GM23338 (cell line): ENCODE results near the gene TSHZ2. TPM values are rescaled to one million over a fixed set of nuclear protein-coding genes. Genes with fewer than 3 reads are reported as not detected.

Experiments
- ATAC-seq: fragments of 200-7000 bp; cut with Tn5 transposase; 3 replicates; pipeline ENCODE4 v1.9.1; 2020
- DNase-seq: peaks from one replicate; pipeline ENCODE4 v3.0.0-alpha.2; 2015; ENCODE audit warnings: low spot score
- H2AFZ ChIP-seq: fragments of 200-600 bp; sonication (generic); 2 replicates; pipeline ENCODE4 v1.8.0; 2016; ENCODE audit warnings: antibody characterized with exemption, mild to moderate bottlenecking, moderate library complexity
- H3F3A ChIP-seq: fragments of 200-600 bp; sonication (generic); replicated peaks from 2 replicates; pipeline ENCODE4 v1.8.0; 2017; ENCODE audit warnings: antibody characterized with exemption, mixed run types, low read depth
- H3K27ac ChIP-seq: fragments of 200-600 bp; sonication (generic); 2 replicates; pipeline ENCODE4 v1.6.1; 2016; ENCODE audit warnings: low read depth
- H3K27me3 ChIP-seq: fragments of 200-600 bp; sonication (generic); 2 replicates; pipeline ENCODE4 v1.8.0; 2016; ENCODE audit warnings: mild to moderate bottlenecking, mixed run types, moderate library complexity; ENCODE audit not compliant: insufficient read depth
- H3K36me3 ChIP-seq: fragments of 200-600 bp; sonication (generic); 2 replicates; pipeline ENCODE4 v1.8.0; 2016; ENCODE audit warnings: mild to moderate bottlenecking; ENCODE audit not compliant: insufficient read depth
- H3K4me1 ChIP-seq: fragments of 200-600 bp; sonication (generic); 2 replicates; pipeline ENCODE4 v1.8.0; 2016; ENCODE audit warnings: mild to moderate bottlenecking, moderate library complexity; ENCODE audit not compliant: insufficient read depth
- H3K4me2 ChIP-seq: fragments of 200-600 bp; sonication (generic); 2 replicates; pipeline ENCODE4 v1.7.1; 2017; ENCODE audit warnings: mixed run types
- H3K4me3 ChIP-seq: fragments of 200-600 bp; sonication (generic); 2 replicates; pipeline ENCODE4 v1.6.1; 2016; ENCODE audit warnings: mixed run types
- H3K79me2 ChIP-seq: fragments of 200-600 bp; sonication (generic); replicated peaks from 2 replicates; pipeline ENCODE4 v1.8.0; 2017; ENCODE audit warnings: mild to moderate bottlenecking; ENCODE audit not compliant: insufficient read depth
- H3K9me2 ChIP-seq: fragments of 200-600 bp; sonication (generic); 2 replicates; pipeline ENCODE4 v1.8.0; 2017; ENCODE audit not compliant: insufficient read depth
- H4K20me1 ChIP-seq: fragments of 200-600 bp; sonication (generic); replicated peaks from 2 replicates; pipeline ENCODE4 v1.8.0; 2017; ENCODE audit warnings: mild to moderate bottlenecking; ENCODE audit not compliant: insufficient read depth
- H3K27ac Mint-ChIP-seq: 2 replicates; pipeline ENCODE4 v1.8.0; 2020; ENCODE audit warnings: inconsistent platforms, mild to moderate bottlenecking, moderate library complexity, mixed read lengths
- H3K27me3 Mint-ChIP-seq: 3 replicates; pipeline ENCODE4 v1.8.0; 2022; ENCODE audit warnings: low read depth, mild to moderate bottlenecking, moderate library complexity, mixed read lengths, inconsistent platforms; ENCODE audit not compliant: insufficient read depth, poor library complexity
- H3K36me3 Mint-ChIP-seq: 3 replicates; pipeline ENCODE4 v1.8.0; 2021; ENCODE audit warnings: low read depth, mild to moderate bottlenecking, inconsistent platforms, moderate library complexity, mixed read lengths
- H3K4me1 Mint-ChIP-seq: 3 replicates; pipeline ENCODE4 v1.8.0; 2020; ENCODE audit warnings: mild to moderate bottlenecking, inconsistent platforms, mixed read lengths
- H3K4me3 Mint-ChIP-seq: 3 replicates; pipeline ENCODE4 v1.8.0; 2021; ENCODE audit warnings: moderate library complexity, mild to moderate bottlenecking, inconsistent platforms, mixed read lengths
- H3K9me3 Mint-ChIP-seq: 3 replicates; pipeline ENCODE4 v1.8.0; 2020; ENCODE audit warnings: moderate library complexity, mild to moderate bottlenecking, inconsistent platforms, mixed read lengths
- CREB1 ChIP-seq: fragments of 250-450 bp; sonication (Bioruptor Pico); IDR thresholded peaks from 2 replicates; pipeline ENCODE4 v1.5.0; 2020; ENCODE audit warnings: low read depth, mild to moderate bottlenecking, moderate library complexity
- EZH2 ChIP-seq: fragments of 200-600 bp; sonication (generic); IDR thresholded peaks from one replicate; pipeline ENCODE4 v1.8.0; 2017; ENCODE audit warnings: antibody characterized with exemption, mild to moderate bottlenecking, low read depth; ENCODE audit not compliant: unreplicated experiment
- EZH2phosphoT487 ChIP-seq: fragments of 200-600 bp; sonication (generic); IDR thresholded peaks from one replicate; pipeline ENCODE4 v1.8.1; 2018; ENCODE audit warnings: antibody characterized with exemption; ENCODE audit not compliant: unreplicated experiment
- JUNB ChIP-seq: IDR thresholded peaks from one replicate; pipeline ENCODE4 v1.6.1; 2016; ENCODE audit warnings: antibody characterized with exemption; ENCODE audit not compliant: unreplicated experiment
- NANOG ChIP-seq: IDR thresholded peaks from 2 replicates; pipeline ENCODE4 v1.6.1; 2016; ENCODE audit warnings: antibody characterized with exemption, borderline replicate concordance
- POLR2AphosphoS5 ChIP-seq: IDR thresholded peaks from 2 replicates; pipeline ENCODE4 v1.6.1; 2016; ENCODE audit warnings: antibody characterized with exemption, low read depth
- STAT1 ChIP-seq: IDR thresholded peaks from one replicate; pipeline ENCODE4 v1.6.1; 2016; ENCODE audit warnings: antibody characterized with exemption; ENCODE audit not compliant: unreplicated experiment
- ZNF114 ChIP-seq: fragments of 250-450 bp; sonication (Bioruptor Pico); IDR thresholded peaks from 2 replicates; pipeline ENCODE4 v1.5.0; 2020; ENCODE audit warnings: mild to moderate bottlenecking, moderate library complexity
- ZNF331 ChIP-seq: fragments of 250-450 bp; sonication (Bioruptor Pico); IDR thresholded peaks from 2 replicates; pipeline ENCODE4 v1.5.0; 2020; ENCODE audit warnings: low read depth, mild to moderate bottlenecking, moderate library complexity
- polyA plus RNA-seq: library from polyadenylated mRNA; unstranded; fragments of >200 nt; fragmentation: Nextera tagmentation; extraction: Ambion mirVana; gene quantifications from 2 replicates; pipeline ENCODE4 v1.2.1, GENCODE V29; 2016
- total RNA-seq: library from RNA; depleted of rRNA; stranded (reverse); fragments of >200 nt; shearing (Covaris generic); gene quantifications from 2 replicates; pipeline ENCODE4 v1.2.3, GENCODE V29; 2014
- TF ChIP-seq, protein P1 (sequence below): IDR thresholded peaks from 2 replicates; pipeline ENCODE4 v1.6.1; 2016; ENCODE audit warnings: antibody characterized with exemption
- TF ChIP-seq, protein P2 (sequence below): fragments of 250-450 bp; sonication (Bioruptor Pico); IDR thresholded peaks from 2 replicates; pipeline ENCODE4 v1.5.0; 2020; ENCODE audit warnings: mild to moderate bottlenecking, moderate library complexity
- TF ChIP-seq, protein P3 (sequence below), 2 experiments: fragments of 200-600 bp in 1 of 2; sonication (generic) in 1 of 2; conservative IDR thresholded peaks; 2 replicates each; pipeline versions ENCODE4 v1.5.1 to v1.6.1; 2016 to 2017; ENCODE audit warnings: antibody characterized with exemption in 2 of 2, low read depth in 2 of 2, mild to moderate bottlenecking in 2 of 2, moderate library complexity in 1 of 2
- TF ChIP-seq, protein P4 (sequence below): IDR thresholded peaks from one replicate; pipeline ENCODE4 v1.6.1; 2018; ENCODE audit warnings: antibody characterized with exemption; ENCODE audit not compliant: unreplicated experiment

TSHZ2 gene
- total and polyA plus RNA-seq, 2 experiments from 2014 or later: 0.49 to 1.3 TPM

DNA sequence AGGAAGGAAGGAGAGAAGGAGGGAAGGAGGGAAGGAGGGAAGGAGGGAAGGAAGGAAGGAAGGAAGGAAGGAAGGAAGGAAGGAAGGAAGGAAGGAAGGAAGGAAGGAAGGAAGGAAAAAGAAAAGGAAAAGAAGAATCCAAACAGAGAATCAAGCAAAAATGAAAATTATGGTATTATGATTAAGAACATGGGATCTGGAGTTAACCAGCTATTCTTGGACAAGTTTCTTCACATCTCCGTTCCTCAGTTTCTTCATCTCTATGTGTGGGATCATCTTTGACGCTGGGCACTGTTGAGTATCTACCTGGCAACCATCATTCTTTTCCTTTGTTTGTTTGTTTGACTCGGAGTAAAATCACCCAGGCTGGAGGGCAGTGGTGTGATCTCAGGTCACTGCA is 549.9 kb downstream of the TSHZ2 start:
- Histone ChIP-seq H2AFZ (no peak overlapping the region), H3K36me3 (no peaks in the 10 kb centered on the region; the same call in 1 of the 2 replicates), H3K27me3 (no peaks in the 10 kb centered on the region), H3F3A (no peaks in the 10 kb centered on the region), H4K20me1 (no peaks in the 10 kb centered on the region), H3K9me2 (no peaks in the 10 kb centered on the region), H3K27ac (no peak overlapping the region), H3K4me2 (no peak overlapping the region), H3K4me3 (no peak overlapping the region), H3K79me2 (no peaks in the 10 kb centered on the region), H3K4me1 (no peaks in the 10 kb centered on the region)
- TF ChIP-seq, protein P1, sequence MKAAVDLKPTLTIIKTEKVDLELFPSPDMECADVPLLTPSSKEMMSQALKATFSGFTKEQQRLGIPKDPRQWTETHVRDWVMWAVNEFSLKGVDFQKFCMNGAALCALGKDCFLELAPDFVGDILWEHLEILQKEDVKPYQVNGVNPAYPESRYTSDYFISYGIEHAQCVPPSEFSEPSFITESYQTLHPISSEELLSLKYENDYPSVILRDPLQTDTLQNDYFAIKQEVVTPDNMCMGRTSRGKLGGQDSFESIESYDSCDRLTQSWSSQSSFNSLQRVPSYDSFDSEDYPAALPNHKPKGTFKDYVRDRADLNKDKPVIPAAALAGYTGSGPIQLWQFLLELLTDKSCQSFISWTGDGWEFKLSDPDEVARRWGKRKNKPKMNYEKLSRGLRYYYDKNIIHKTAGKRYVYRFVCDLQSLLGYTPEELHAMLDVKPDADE: no peak
- TF ChIP-seq, protein P2, sequence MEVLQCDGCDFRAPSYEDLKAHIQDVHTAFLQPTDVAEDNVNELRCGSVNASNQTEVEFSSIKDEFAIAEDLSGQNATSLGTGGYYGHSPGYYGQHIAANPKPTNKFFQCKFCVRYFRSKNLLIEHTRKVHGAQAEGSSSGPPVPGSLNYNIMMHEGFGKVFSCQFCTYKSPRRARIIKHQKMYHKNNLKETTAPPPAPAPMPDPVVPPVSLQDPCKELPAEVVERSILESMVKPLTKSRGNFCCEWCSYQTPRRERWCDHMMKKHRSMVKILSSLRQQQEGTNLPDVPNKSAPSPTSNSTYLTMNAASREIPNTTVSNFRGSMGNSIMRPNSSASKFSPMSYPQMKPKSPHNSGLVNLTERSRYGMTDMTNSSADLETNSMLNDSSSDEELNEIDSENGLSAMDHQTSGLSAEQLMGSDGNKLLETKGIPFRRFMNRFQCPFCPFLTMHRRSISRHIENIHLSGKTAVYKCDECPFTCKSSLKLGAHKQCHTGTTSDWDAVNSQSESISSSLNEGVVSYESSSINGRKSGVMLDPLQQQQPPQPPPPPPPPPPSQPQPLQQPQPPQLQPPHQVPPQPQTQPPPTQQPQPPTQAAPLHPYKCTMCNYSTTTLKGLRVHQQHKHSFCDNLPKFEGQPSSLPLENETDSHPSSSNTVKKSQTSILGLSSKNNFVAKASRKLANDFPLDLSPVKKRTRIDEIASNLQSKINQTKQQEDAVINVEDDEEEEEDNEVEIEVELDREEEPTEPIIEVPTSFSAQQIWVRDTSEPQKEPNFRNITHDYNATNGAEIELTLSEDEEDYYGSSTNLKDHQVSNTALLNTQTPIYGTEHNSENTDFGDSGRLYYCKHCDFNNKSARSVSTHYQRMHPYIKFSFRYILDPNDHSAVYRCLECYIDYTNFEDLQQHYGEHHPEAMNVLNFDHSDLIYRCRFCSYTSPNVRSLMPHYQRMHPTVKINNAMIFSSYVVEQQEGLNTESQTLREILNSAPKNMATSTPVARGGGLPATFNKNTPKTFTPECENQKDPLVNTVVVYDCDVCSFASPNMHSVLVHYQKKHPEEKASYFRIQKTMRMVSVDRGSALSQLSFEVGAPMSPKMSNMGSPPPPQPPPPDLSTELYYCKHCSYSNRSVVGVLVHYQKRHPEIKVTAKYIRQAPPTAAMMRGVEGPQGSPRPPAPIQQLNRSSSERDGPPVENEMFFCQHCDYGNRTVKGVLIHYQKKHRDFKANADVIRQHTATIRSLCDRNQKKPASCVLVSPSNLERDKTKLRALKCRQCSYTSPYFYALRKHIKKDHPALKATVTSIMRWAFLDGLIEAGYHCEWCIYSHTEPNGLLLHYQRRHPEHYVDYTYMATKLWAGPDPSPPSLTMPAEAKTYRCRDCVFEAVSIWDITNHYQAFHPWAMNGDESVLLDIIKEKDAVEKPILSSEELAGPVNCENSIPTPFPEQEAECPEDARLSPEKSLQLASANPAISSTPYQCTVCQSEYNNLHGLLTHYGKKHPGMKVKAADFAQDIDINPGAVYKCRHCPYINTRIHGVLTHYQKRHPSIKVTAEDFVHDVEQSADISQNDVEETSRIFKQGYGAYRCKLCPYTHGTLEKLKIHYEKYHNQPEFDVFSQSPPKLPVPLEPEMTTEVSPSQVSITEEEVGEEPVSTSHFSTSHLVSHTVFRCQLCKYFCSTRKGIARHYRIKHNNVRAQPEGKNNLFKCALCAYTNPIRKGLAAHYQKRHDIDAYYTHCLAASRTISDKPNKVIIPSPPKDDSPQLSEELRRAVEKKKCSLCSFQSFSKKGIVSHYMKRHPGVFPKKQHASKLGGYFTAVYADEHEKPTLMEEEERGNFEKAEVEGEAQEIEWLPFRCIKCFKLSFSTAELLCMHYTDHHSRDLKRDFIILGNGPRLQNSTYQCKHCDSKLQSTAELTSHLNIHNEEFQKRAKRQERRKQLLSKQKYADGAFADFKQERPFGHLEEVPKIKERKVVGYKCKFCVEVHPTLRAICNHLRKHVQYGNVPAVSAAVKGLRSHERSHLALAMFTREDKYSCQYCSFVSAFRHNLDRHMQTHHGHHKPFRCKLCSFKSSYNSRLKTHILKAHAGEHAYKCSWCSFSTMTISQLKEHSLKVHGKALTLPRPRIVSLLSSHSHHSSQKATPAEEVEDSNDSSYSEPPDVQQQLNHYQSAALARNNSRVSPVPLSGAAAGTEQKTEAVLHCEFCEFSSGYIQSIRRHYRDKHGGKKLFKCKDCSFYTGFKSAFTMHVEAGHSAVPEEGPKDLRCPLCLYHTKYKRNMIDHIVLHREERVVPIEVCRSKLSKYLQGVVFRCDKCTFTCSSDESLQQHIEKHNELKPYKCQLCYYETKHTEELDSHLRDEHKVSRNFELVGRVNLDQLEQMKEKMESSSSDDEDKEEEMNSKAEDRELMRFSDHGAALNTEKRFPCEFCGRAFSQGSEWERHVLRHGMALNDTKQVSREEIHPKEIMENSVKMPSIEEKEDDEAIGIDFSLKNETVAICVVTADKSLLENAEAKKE (CRISPR knock-in tag): no peak
- TF ChIP-seq STAT1 (no peak), CREB1 (CRISPR knock-in tag) (no peak), NANOG (no peak), EZH2phosphoT487 (no peak), EZH2 (no peak), ZNF331 (CRISPR knock-in tag) (no peak), ZNF114 (no peak), JUNB (no peak), POLR2AphosphoS5 (no peak)
- TF ChIP-seq, protein P3, sequence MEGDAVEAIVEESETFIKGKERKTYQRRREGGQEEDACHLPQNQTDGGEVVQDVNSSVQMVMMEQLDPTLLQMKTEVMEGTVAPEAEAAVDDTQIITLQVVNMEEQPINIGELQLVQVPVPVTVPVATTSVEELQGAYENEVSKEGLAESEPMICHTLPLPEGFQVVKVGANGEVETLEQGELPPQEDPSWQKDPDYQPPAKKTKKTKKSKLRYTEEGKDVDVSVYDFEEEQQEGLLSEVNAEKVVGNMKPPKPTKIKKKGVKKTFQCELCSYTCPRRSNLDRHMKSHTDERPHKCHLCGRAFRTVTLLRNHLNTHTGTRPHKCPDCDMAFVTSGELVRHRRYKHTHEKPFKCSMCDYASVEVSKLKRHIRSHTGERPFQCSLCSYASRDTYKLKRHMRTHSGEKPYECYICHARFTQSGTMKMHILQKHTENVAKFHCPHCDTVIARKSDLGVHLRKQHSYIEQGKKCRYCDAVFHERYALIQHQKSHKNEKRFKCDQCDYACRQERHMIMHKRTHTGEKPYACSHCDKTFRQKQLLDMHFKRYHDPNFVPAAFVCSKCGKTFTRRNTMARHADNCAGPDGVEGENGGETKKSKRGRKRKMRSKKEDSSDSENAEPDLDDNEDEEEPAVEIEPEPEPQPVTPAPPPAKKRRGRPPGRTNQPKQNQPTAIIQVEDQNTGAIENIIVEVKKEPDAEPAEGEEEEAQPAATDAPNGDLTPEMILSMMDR (conservative IDR thresholded peaks at IDR 0.05; ENCODE audit: low read depth in 2 of 2): no peak
- TF ChIP-seq, protein P4, sequence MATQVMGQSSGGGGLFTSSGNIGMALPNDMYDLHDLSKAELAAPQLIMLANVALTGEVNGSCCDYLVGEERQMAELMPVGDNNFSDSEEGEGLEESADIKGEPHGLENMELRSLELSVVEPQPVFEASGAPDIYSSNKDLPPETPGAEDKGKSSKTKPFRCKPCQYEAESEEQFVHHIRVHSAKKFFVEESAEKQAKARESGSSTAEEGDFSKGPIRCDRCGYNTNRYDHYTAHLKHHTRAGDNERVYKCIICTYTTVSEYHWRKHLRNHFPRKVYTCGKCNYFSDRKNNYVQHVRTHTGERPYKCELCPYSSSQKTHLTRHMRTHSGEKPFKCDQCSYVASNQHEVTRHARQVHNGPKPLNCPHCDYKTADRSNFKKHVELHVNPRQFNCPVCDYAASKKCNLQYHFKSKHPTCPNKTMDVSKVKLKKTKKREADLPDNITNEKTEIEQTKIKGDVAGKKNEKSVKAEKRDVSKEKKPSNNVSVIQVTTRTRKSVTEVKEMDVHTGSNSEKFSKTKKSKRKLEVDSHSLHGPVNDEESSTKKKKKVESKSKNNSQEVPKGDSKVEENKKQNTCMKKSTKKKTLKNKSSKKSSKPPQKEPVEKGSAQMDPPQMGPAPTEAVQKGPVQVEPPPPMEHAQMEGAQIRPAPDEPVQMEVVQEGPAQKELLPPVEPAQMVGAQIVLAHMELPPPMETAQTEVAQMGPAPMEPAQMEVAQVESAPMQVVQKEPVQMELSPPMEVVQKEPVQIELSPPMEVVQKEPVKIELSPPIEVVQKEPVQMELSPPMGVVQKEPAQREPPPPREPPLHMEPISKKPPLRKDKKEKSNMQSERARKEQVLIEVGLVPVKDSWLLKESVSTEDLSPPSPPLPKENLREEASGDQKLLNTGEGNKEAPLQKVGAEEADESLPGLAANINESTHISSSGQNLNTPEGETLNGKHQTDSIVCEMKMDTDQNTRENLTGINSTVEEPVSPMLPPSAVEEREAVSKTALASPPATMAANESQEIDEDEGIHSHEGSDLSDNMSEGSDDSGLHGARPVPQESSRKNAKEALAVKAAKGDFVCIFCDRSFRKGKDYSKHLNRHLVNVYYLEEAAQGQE: no peak
- Mint-ChIP-seq H3K9me3 (no peaks in the 10 kb centered on the region), H3K4me1 (no peaks in the 10 kb centered on the region), H3K36me3 (no peaks in the 10 kb centered on the region), H3K4me3 (no peak overlapping the region), H3K27me3 (peaks cover 5% of the 10 kb centered on the region), H3K27ac (no peak overlapping the region)
- DNase-seq: no peak
- no peak for ATAC-seq
